Muscle layer of colon (tissue), 2 donors: ENCODE results near the gene ASCC3.
A peak's percentile ranks its signal among the peaks of the same experiment; 100 is the strongest.

Experiments
- H3K27ac ChIP-seq: one replicate; pipeline ENCODE4 v1.7.0; 2013; ENCODE audit warnings: low read depth, mild to moderate bottlenecking, low read length, moderate library complexity
- H3K27me3 ChIP-seq, 2 donors: one replicate each; pipeline ENCODE4 v1.7.0; 2013; ENCODE audit warnings: low read length in 2 of 2, mild to moderate bottlenecking in 2 of 2; ENCODE audit not compliant: insufficient read depth in 2 of 2, control insufficient read depth in 1 of 2
- H3K36me3 ChIP-seq: one replicate; pipeline ENCODE4 v1.7.0; 2013; ENCODE audit warnings: mild to moderate bottlenecking, low read length; ENCODE audit not compliant: insufficient read depth
- H3K4me1 ChIP-seq: one replicate; pipeline ENCODE4 v1.7.0; 2013; ENCODE audit warnings: mild to moderate bottlenecking, low read length; ENCODE audit not compliant: insufficient read depth
- H3K4me3 ChIP-seq, 2 donors: one replicate each; pipeline ENCODE4 v1.7.0; 2013; ENCODE audit warnings: low read length in 2 of 2, low read depth in 1 of 2, mild to moderate bottlenecking in 1 of 2, moderate library complexity in 1 of 2
- H3K9ac ChIP-seq: one replicate; pipeline ENCODE4 v1.7.0; 2013; ENCODE audit warnings: low read length
- H3K9me3 ChIP-seq: one replicate; pipeline ENCODE4 v1.7.0; 2013; ENCODE audit warnings: mild to moderate bottlenecking, low read length
- donor health status: abdominal sarcoma.
- donor health status: Adenocarcinoma of cecum.

The ASCC3 gene

DNA sequence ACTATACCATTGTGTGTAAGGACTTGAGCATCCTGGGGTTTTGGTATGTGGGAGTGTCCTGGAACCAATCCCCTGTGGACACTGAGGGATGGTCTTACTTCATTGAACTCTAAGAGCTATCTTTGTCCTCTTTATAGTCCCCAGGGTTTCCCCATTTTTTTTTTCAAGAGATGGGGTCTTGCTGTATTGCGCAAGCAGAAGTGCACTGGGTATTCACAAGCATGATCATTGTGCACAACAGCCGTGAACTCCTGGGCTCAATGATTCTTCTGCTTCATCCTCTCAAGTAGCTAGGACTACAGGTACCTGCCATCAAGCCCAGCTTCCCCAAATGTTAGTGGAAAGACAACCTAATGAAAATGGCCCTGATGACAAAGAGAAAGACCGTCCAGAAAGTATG lies 2.2 kb upstream of the ASCC3 start:
- no peaks in the 10 kb centered on the region for H3K27me3 ChIP-seq
- H3K36me3 ChIP-seq = no peaks in the 10 kb centered on the region
- no peak overlapping the region for H3K27ac ChIP-seq
- H3K4me3 ChIP-seq = no peak overlapping the region
- H3K9me3 ChIP-seq = no peaks in the 10 kb centered on the region
- peaks cover 15% of the 10 kb centered on the region for H3K4me1 ChIP-seq
- no peak overlapping the region for H3K9ac ChIP-seq

DNA sequence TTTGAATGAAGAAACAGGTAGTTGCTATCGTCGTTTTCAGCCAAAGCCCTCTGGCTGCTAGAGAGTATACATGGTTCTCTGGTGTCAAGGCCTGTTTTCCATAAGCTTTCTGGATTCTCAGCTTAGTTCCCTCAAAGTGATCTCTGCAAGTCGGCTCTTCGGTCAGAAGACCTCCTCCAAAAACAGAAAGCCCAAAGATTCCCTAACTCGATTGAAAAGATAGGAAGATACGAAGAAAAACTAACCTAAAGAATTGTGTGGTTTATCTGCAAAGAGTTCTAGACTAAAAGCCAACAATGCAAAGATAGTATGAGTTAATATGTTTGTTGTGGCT lies 545 bp upstream of the ASCC3 start:
- no peaks in the 10 kb centered on the region for H3K27me3 ChIP-seq
- H3K27ac ChIP-seq = peak overlapping the region; percentile 50
- H3K4me1 ChIP-seq = peaks cover 21% of the 10 kb centered on the region
- no peaks in the 10 kb centered on the region for H3K9me3 ChIP-seq
- no peaks in the 10 kb centered on the region for H3K36me3 ChIP-seq
- peak overlapping the region; percentile 75 to 81 for H3K4me3 ChIP-seq
- H3K9ac ChIP-seq = peak overlapping the region; percentile 36

DNA sequence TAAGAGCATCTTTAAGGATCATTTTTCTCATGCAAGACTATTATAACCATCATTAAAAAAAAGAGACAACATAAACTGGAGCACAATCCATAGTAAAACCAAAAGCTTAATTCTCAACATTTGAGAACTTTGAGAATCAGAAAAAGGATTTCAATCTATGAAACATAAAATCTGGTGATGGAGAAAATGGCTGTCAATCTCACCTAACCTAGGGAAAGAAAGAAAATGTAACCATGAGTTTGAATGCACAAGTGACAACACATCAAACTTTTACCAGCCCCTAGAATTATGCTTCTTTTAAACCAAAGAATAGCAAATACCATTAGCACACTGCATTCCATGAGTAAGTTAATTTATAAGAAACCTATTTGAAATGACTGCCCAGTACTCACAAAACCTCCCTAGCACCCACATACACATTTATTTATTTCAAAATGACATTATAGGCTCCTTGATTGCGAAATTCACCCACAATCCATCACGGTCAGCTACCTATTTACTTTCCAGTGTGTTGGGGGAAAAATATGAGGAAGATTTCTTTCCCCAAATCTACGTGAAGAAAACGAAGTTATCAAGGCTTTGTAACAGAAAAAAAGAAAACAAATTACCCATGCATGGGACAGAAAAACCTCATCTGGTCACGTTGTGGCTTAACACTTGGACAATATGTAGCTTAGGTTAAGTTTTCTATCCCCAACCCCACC lies 828 bp downstream of the ASCC3 start:
- Histone ChIP-seq H3K36me3 (no peaks in the 10 kb centered on the region), H3K9me3 (no peaks in the 10 kb centered on the region), H3K4me3 (peak overlapping the region; percentile 75 to 81), H3K27me3 (no peaks in the 10 kb centered on the region), H3K9ac (peak overlapping the region; percentile 36), H3K27ac (peak overlapping the region; percentile 50), H3K4me1 (peaks cover 21% of the 10 kb centered on the region)

DNA sequence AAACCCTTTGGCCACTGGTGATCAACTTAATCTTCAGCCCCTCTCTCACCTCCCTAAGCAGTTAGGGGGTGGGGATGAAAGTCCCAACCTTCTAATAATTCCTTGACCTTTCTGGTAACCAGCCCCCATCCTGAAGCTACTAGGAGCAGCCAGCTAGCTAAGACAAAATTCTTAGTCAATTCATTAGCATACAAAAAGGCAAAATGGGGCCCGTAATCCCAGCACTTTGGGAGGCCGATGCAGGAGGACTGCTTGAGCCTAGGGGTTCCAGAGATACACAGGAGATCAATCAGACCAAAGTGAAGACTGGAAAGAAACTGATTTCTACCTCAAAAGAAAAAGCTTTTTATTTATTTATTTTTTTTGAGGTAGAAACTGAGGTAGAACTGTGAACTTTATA lies 1.8 kb downstream of the ASCC3 start:
- Histone ChIP-seq H3K9ac (no peak overlapping the region), H3K4me3 (no peak overlapping the region), H3K4me1 (peaks cover 21% of the 10 kb centered on the region)

DNA sequence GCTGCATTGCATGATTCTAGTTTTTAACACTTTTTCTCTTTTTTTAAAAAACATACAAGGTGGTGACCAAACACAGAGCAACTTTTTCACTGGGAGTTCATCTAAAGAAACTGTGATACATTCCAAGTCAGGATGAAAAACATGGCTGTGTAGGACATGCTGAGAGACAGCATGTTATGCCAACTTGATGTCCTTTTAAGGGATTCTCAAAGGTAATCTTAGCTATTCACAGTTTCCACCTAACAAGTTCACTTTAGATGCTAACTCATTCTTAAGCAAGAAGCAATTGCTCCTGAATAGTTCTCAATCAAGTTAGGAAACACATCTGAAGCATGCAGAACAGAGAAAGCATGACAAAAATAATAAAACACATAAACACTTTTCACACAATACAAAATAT lies 3.3 kb downstream of the ASCC3 start:
- H3K4me1 ChIP-seq = peaks cover 21% of the 10 kb centered on the region
- H3K27me3 ChIP-seq = no peaks in the 10 kb centered on the region
- H3K9ac ChIP-seq = no peak overlapping the region
- H3K4me3 ChIP-seq = no peak overlapping the region
- no peaks in the 10 kb centered on the region for H3K9me3 ChIP-seq
- no peak overlapping the region for H3K27ac ChIP-seq
- H3K36me3 ChIP-seq = no peaks in the 10 kb centered on the region

More for the DNA sequence above, 1.8 kb downstream of the ASCC3 start:
- H3K27me3 ChIP-seq = no peaks in the 10 kb centered on the region
- no peaks in the 10 kb centered on the region for H3K36me3 ChIP-seq
- no peak overlapping the region for H3K27ac ChIP-seq
- H3K9me3 ChIP-seq = no peaks in the 10 kb centered on the region

DNA sequence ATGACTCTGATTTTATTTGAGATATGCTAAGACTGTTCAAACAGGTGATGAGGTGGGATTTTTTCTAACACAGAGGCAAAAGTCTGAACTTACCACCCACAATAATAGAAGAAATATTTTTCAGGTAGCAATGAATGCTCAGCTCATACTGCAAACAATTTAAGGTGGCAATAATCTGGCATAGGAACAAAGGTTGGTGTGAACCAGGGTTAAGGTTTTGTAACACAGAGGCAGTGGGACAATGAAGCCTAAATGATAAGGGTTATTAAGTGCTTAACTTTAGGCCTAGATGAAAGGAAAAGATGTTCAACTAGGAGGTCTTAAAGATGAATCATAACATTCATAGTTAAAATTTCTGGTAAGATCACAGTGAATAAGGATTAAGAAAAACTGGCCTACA lies 4.9 kb downstream of the ASCC3 start:
- H3K27ac ChIP-seq = no peak overlapping the region
- no peaks in the 10 kb centered on the region for H3K27me3 ChIP-seq
- no peak overlapping the region for H3K4me3 ChIP-seq
- no peaks in the 10 kb centered on the region for H3K36me3 ChIP-seq
- no peak overlapping the region for H3K9ac ChIP-seq
- no peaks in the 10 kb centered on the region for H3K9me3 ChIP-seq
- peaks cover 14% of the 10 kb centered on the region for H3K4me1 ChIP-seq

DNA sequence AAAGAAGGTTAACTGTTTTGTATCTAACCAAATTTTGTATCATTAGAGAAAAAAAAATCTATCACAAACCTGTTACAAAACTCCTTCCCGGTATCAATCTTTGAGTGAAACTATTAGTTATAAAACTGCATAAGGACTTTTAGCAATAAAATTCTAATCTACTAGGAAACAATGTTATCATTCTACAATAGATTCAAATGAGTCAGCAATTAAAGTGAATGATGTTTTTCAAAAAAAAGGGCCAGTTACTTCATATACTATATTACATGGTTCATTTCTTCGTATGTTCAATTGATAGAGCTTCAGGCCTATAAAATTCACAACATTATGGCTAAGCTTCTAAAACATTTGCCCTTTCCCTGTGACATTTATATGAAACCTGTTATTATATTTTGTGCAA lies 15.6 kb downstream of the ASCC3 start:
- Histone ChIP-seq H3K9ac (no peak overlapping the region), H3K27ac (no peak overlapping the region), H3K4me3 (no peak overlapping the region), H3K9me3 (no peaks in the 10 kb centered on the region), H3K36me3 (no peaks in the 10 kb centered on the region), H3K27me3 (no peaks in the 10 kb centered on the region), H3K4me1 (no peaks in the 10 kb centered on the region)

DNA sequence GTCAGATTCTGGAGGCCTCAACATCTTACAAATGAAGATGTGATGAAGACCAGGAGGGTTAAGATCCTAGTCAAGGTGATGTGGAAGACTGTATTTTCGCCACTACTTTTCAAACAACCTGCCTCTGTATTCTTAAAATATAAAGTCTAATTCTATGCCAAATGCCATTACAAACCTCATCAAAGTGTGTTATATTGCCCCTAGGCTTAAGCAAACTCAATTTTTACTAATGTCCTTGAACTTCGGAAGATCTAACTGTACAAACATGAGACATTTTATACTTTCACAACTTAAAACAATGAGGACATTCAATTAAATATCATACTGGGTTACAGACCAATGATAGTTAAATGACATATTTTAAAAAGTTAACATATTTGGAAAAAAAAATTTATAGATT lies 19.1 kb downstream of the ASCC3 start:
- H3K27ac ChIP-seq = no peak overlapping the region
- H3K27me3 ChIP-seq = no peaks in the 10 kb centered on the region
- no peaks in the 10 kb centered on the region for H3K36me3 ChIP-seq
- no peak overlapping the region for H3K9ac ChIP-seq
- no peaks in the 10 kb centered on the region for H3K4me1 ChIP-seq
- no peaks in the 10 kb centered on the region for H3K9me3 ChIP-seq
- no peak overlapping the region for H3K4me3 ChIP-seq

DNA sequence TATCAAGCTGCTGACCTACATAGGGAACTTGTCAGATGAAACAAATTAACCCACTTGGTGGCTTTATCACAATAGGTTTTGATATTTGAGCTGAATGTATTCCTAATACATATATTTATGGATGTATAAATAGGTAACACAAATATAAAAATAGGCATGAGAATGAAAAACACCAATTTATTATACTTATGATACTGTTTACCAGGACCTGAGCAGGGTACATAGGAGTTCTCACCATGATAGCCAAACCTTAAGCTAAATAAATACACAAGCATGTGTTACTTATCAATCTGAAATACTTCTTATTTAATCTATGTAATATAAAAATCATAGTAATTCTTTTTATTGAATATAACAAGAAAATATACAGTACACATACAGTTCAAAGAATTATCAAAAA lies 25.0 kb downstream of the ASCC3 start:
- Histone ChIP-seq H3K27me3 (no peaks in the 10 kb centered on the region), H3K36me3 (no peaks in the 10 kb centered on the region)

DNA sequence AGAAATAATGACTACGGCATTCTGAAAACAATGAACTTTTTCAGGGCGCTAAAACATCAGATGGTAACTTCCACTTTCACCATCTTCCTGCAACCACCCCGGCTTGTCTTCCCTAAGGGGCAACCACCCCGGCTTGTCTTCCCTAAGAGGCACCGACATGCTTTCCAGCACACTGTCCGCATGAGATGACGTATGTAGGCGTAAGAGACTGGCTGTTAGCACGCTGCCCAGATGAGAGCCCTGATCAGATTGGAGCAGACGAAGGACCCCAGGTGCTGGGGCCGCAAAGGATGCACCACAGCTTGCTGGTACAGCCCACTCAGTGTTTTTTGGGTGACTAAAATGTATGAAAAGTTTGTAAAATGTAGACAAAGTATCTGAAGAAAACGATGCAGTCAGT lies 29.3 kb downstream of the ASCC3 start:
- Histone ChIP-seq H3K36me3 (peaks cover 3% of the 10 kb centered on the region), H3K9ac (no peak overlapping the region), H3K27me3 (no peaks in the 10 kb centered on the region), H3K4me1 (no peaks in the 10 kb centered on the region), H3K4me3 (no peak overlapping the region), H3K9me3 (no peaks in the 10 kb centered on the region), H3K27ac (no peak overlapping the region)

More for the DNA sequence above, 25.0 kb downstream of the ASCC3 start:
- H3K4me1 ChIP-seq = no peaks in the 10 kb centered on the region
- H3K9ac ChIP-seq = no peak overlapping the region
- H3K4me3 ChIP-seq = no peak overlapping the region
- H3K9me3 ChIP-seq = no peaks in the 10 kb centered on the region
- H3K27ac ChIP-seq = no peak overlapping the region

DNA sequence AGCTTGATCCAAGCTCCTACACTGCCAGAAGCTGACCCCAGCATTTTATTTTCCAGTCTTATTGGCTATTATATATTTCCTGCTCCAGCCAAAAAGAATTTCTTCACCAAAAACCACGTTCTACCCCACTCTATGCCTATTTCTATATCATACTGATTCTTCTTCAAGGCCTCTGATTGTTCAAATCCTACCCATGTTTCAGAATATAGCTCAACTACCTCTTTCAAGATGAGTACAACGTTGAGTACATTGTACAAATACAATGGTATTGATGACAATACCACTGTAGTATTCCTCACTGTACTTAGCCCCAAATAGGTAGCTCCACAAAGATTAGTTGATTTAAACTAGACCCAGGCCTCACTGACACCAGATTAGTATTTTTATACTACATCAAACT lies 31.0 kb downstream of the ASCC3 start:
- Histone ChIP-seq H3K9ac (no peak overlapping the region), H3K27me3 (no peaks in the 10 kb centered on the region), H3K27ac (no peak overlapping the region), H3K4me3 (no peak overlapping the region), H3K36me3 (peaks cover 3% of the 10 kb centered on the region), H3K9me3 (no peaks in the 10 kb centered on the region), H3K4me1 (no peaks in the 10 kb centered on the region)

DNA sequence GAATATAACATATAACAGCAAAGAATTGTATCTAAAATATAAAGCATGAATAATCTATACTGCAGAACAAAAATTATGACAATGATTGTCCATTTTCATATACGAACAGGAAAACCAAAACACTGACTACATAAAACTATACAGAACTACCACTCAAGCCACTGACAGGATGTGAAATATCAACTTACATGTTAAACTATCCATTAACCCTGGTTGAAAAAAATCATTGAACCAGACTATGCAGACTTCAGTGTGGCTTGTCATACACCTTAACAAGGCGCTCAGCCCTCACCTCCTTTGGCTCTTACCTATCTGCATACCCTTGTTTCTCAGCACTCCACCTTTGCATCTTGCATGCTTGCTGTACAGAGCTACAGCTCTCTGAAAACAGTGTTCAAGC lies 34.9 kb downstream of the ASCC3 start:
- Histone ChIP-seq H3K36me3 (peaks cover 3% of the 10 kb centered on the region), H3K27me3 (no peaks in the 10 kb centered on the region), H3K9ac (no peak overlapping the region), H3K4me3 (no peak overlapping the region), H3K9me3 (no peaks in the 10 kb centered on the region), H3K4me1 (no peaks in the 10 kb centered on the region), H3K27ac (no peak overlapping the region)
